ENCODE data around the gene TCF4.

TCF4 gene

DNA sequence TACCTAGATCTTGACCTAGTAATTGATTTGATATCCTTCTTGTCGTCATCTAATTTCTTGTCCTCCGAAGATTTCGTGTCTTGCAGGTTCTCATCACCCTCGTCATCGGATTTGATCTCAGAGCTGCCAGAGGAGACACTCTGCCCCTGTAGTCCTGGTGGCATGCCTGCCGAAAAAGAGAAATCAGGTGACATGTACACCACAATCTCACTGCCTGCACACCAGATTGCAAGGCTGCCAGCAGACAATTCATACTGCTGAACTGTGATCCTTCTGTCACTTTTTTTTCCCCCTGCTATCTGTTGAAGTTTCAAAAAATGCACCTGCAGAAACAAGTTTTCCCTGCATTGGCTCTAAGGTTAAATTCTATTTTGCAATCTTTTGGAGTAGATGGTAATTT, 355.5 kb downstream of the TCF4 start:
- Histone ChIP-seq H3K9ac (ENCODE audit: low read length) (no peak overlapping the region), H3K36me3 (replicated peaks; ENCODE audit: insufficient read depth, low read length) (peaks cover 3% of the 10 kb centered on the region; the same call in 1 of the 2 replicates), H3F3A (ENCODE audit: insufficient read depth, low read length) (peaks cover 15% of the 10 kb centered on the region), H3K4me3 (ENCODE audit: low read length) (no peak overlapping the region), H4K20me1 (ENCODE audit: insufficient read depth, low read length) (no peaks in the 10 kb centered on the region), H3K4me1 (ENCODE audit: low read length) (peaks cover 24% of the 10 kb centered on the region), H3K79me2 (ENCODE audit: low read length) (peaks cover 24% of the 10 kb centered on the region), H3K9me2 (replicated peaks; ENCODE audit: insufficient read depth, low read length) (no peaks in the 10 kb centered on the region), H2AFZ (ENCODE audit: low read length) (no peak overlapping the region), H3K9me3 (replicated peaks; ENCODE audit: insufficient read depth, low read length) (no peaks in the 10 kb centered on the region), H3K27me3 (replicated peaks; ENCODE audit: insufficient read depth, low read length) (no peaks in the 10 kb centered on the region), H3K4me2 (ENCODE audit: low read depth, low read length) (no peak overlapping the region), H3K27ac (ENCODE audit: low read length) (no peak overlapping the region)
- DNase-seq, result no peak
- TF ChIP-seq EZH2phosphoT487 (IDR thresholded peaks at IDR 0.05; ENCODE audit: low read length), result no peak
- TF ChIP-seq, protein P1, sequence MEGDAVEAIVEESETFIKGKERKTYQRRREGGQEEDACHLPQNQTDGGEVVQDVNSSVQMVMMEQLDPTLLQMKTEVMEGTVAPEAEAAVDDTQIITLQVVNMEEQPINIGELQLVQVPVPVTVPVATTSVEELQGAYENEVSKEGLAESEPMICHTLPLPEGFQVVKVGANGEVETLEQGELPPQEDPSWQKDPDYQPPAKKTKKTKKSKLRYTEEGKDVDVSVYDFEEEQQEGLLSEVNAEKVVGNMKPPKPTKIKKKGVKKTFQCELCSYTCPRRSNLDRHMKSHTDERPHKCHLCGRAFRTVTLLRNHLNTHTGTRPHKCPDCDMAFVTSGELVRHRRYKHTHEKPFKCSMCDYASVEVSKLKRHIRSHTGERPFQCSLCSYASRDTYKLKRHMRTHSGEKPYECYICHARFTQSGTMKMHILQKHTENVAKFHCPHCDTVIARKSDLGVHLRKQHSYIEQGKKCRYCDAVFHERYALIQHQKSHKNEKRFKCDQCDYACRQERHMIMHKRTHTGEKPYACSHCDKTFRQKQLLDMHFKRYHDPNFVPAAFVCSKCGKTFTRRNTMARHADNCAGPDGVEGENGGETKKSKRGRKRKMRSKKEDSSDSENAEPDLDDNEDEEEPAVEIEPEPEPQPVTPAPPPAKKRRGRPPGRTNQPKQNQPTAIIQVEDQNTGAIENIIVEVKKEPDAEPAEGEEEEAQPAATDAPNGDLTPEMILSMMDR (IDR thresholded peaks at IDR 0.05; ENCODE audit: low read length), result no peak
- TF ChIP-seq EZH2 (optimal IDR thresholded peaks at IDR 0.05; ENCODE audit: low read depth, low read length), result no peak

DNA sequence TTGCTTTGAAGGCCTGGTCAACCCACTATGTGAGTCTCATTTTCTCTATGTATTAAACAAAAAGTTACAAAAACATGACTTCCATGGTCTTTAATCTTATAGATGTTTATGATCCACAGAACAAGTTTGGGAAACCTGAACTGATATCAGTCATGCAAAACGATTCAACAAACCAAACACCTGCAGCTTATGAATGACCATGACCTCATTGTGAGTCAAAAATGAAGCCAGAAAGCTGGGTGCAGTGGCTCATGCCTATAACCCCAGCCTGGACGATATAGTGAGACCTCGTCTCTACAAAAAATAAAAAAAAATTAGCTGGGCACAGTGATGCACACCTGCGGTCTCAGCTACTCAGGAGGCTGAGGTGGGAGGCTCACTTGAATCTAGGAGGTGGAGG, 358.3 kb downstream of the TCF4 start:
- H3K9me2 ChIP-seq (replicated peaks; ENCODE audit: insufficient read depth, low read length), result no peaks in the 10 kb centered on the region
- no peak overlapping the region for H3K9ac ChIP-seq (ENCODE audit: low read length)
- no peaks in the 10 kb centered on the region for H3F3A ChIP-seq (ENCODE audit: insufficient read depth, low read length)
- H3K27ac ChIP-seq (ENCODE audit: low read length), result no peak overlapping the region
- no peaks in the 10 kb centered on the region for H3K9me3 ChIP-seq (replicated peaks; ENCODE audit: insufficient read depth, low read length)
- no peak overlapping the region for H3K4me2 ChIP-seq (ENCODE audit: low read depth, low read length)
- TF ChIP-seq, protein P1 (IDR thresholded peaks at IDR 0.05; ENCODE audit: low read length), result no peak
- TF ChIP-seq EZH2phosphoT487 (IDR thresholded peaks at IDR 0.05; ENCODE audit: low read length), result no peak
- no peak for TF ChIP-seq EZH2 (optimal IDR thresholded peaks at IDR 0.05; ENCODE audit: low read depth, low read length)
- 0 out of 2 replicates have a peak, but pooled peaks cover under 1% of the 10 kb centered on the region for H3K4me1 ChIP-seq (ENCODE audit: low read length)
- no peak overlapping the region for H2AFZ ChIP-seq (ENCODE audit: low read length)
- peaks cover 7% of the 10 kb centered on the region; the same call in 1 of the 2 replicates for H3K36me3 ChIP-seq (replicated peaks; ENCODE audit: insufficient read depth, low read length)
- H3K27me3 ChIP-seq (replicated peaks; ENCODE audit: insufficient read depth, low read length), result no peaks in the 10 kb centered on the region
- H3K4me3 ChIP-seq (ENCODE audit: low read length), result no peak overlapping the region
- DNase-seq, result no peak
- H3K79me2 ChIP-seq (ENCODE audit: low read length), result peaks cover 8% of the 10 kb centered on the region
- H4K20me1 ChIP-seq (ENCODE audit: insufficient read depth, low read length), result no peaks in the 10 kb centered on the region

DNA sequence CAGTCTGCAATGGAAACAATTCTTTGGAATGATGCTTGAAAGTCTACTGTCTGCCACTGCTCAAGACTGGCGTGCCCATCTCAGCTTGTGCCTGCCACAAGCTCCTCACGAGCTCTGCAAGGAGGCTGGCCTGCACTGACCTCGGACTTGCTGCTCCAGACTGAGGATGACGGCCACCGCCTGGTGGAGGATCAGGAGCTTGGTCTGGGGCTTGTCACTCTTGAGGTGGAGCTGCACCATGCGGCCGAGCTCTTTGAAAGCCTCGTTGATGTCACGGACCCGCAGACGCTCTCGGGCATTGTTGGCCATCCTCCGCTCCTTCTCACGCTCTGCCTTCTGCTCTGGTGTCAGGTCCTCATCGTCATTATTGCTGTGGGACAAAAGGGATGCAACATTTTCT, 359.3 kb downstream of the TCF4 start:
- Histone ChIP-seq H3F3A (ENCODE audit: insufficient read depth, low read length) (no peaks in the 10 kb centered on the region), H2AFZ (ENCODE audit: low read length) (no peak overlapping the region), H3K27me3 (replicated peaks; ENCODE audit: insufficient read depth, low read length) (no peaks in the 10 kb centered on the region), H3K27ac (ENCODE audit: low read length) (no peak overlapping the region), H3K4me2 (ENCODE audit: low read depth, low read length) (no peak overlapping the region), H3K36me3 (replicated peaks; ENCODE audit: insufficient read depth, low read length) (0 out of 2 replicates have a peak, but pooled peaks cover 4% of the 10 kb centered on the region), H3K79me2 (ENCODE audit: low read length) (peaks cover 5% of the 10 kb centered on the region; the same call in 1 of the 2 replicates), H3K9me3 (replicated peaks; ENCODE audit: insufficient read depth, low read length) (no peaks in the 10 kb centered on the region), H4K20me1 (ENCODE audit: insufficient read depth, low read length) (no peaks in the 10 kb centered on the region), H3K4me1 (ENCODE audit: low read length) (no peaks in the 10 kb centered on the region), H3K4me3 (ENCODE audit: low read length) (no peak overlapping the region), H3K9ac (ENCODE audit: low read length) (no peak overlapping the region), H3K9me2 (replicated peaks; ENCODE audit: insufficient read depth, low read length) (no peaks in the 10 kb centered on the region)
- TF ChIP-seq, protein P1 (IDR thresholded peaks at IDR 0.05; ENCODE audit: low read length), result no peak
- TF ChIP-seq EZH2phosphoT487 (IDR thresholded peaks at IDR 0.05; ENCODE audit: low read length), result no peak
- no peak for DNase-seq
